GM10248 (cell line): Measurements from ENCODE around the gene PIGV.

Source experiments
- CTCF ChIA-PET: fragments of 300-600 bp; sonication (Branson Sonifier 250); formaldehyde crosslinking; extraction: SDS; loops from one replicate; lab custom pipeline; 2021; ENCODE audit warnings: antibody characterized with exemption; lab: Yijun Ruan, JAX
- POLR2A ChIA-PET: fragments of 350-650 bp; sonication (Branson Sonifier 250); formaldehyde crosslinking; extraction: SDS; loops from one replicate; lab custom pipeline; 2020; ENCODE audit warnings: antibody characterized with exemption; lab: Yijun Ruan, JAX
- DNase-seq: peaks from one replicate; pipeline ENCODE4 v3.0.0; 2012; ENCODE audit errors: extremely low spot score
- TF ChIP-seq, protein P1 (sequence below): IDR thresholded peaks from 2 replicates; pipeline ENCODE4 v1.5.1; 2012; ENCODE audit warnings: mild to moderate bottlenecking, low read depth; ENCODE audit errors: extremely low read depth, missing control alignments, control extremely low read depth

The PIGV gene

GRCh38 chr1:26811057-26811456 lies 23.3 kb downstream of the PIGV start:
- ChIA-PET CTCF (interaction anchor here (0.7 to 5.4 kb wide), 25 partner anchors 9 to 274 kb away, joined by 3 to 51 read pairs (median 7); partner anchors contain the start of genes GPATCH3, GPN2, PIGV and SFN), POLR2A (no interaction called here)
- TF ChIP-seq, protein P1, sequence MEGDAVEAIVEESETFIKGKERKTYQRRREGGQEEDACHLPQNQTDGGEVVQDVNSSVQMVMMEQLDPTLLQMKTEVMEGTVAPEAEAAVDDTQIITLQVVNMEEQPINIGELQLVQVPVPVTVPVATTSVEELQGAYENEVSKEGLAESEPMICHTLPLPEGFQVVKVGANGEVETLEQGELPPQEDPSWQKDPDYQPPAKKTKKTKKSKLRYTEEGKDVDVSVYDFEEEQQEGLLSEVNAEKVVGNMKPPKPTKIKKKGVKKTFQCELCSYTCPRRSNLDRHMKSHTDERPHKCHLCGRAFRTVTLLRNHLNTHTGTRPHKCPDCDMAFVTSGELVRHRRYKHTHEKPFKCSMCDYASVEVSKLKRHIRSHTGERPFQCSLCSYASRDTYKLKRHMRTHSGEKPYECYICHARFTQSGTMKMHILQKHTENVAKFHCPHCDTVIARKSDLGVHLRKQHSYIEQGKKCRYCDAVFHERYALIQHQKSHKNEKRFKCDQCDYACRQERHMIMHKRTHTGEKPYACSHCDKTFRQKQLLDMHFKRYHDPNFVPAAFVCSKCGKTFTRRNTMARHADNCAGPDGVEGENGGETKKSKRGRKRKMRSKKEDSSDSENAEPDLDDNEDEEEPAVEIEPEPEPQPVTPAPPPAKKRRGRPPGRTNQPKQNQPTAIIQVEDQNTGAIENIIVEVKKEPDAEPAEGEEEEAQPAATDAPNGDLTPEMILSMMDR, result no peak
- DNase-seq, result no peak

DNA sequence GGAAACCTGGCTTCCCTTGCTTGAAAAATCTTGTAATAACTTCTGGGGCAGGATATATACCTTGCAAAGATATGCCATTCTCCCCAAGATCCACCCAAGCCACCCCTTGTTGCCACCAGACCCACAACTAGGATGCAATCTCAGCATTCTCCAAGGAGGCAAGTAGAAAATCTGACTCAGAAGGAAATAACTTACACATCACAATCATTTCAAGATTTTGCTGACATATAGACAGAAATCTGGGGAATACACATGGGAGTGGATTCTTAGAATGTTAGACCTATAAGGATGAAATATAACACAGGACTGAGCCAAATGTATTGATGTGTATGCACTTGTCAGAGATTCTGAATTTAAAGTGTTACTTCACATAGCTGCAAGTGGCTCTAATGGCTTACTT lies 24.0 kb downstream of the PIGV start:
- ChIA-PET POLR2A (interaction anchor here (0.7 kb wide), 1 partner anchor 54 kb away, joined by 3 read pairs; no protein-coding TSS in a partner anchor), CTCF (interaction anchor here (1.2 to 5.4 kb wide), 14 partner anchors 9 to 274 kb away, joined by 3 to 51 read pairs (median 22); partner anchors contain the start of genes GPN2, PIGV, SFN and ZDHHC18)
- DNase-seq, result no peak
- TF ChIP-seq, protein P1, result no peak

DNA sequence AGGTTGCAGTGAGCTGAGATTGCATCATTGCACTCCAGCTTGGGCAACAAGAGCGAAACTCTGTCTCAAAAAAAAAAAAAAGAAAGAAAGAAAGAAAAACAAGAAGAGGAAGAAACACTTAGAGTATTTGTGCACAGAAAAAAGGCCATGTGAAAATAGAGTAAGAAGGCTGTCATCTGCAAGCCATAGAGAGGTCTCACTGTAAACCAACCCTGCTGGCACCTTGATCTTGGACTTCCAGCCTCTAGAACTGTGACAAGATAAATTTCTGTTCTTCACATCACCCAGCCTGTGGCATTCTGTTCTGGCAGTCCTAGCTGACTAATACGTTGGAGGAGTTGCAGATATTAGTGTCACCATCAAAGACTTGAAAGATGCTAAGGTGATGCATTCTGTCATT lies 26.6 kb downstream of the PIGV start:
- CTCF ChIA-PET, result interaction anchor here (1.9 kb wide), 1 partner anchor 18 kb away, joined by 7 read pairs; no protein-coding TSS in a partner anchor
- no peak for DNase-seq
- POLR2A ChIA-PET, result no interaction called here

GRCh38 chr1:26814893-26815292 lies 27.1 kb downstream of the PIGV start:
- DNase-seq, result no peak
- CTCF ChIA-PET, result interaction anchor here (1.6 to 1.9 kb wide), 2 partner anchors 11 to 18 kb away, joined by 4 to 7 read pairs; partner anchors contain the start of gene ZDHHC18
- POLR2A ChIA-PET, result no interaction called here
- TF ChIP-seq, protein P1, result no peak

More for the DNA sequence above, 26.6 kb downstream of the PIGV start:
- TF ChIP-seq, protein P1, result no peak

DNA sequence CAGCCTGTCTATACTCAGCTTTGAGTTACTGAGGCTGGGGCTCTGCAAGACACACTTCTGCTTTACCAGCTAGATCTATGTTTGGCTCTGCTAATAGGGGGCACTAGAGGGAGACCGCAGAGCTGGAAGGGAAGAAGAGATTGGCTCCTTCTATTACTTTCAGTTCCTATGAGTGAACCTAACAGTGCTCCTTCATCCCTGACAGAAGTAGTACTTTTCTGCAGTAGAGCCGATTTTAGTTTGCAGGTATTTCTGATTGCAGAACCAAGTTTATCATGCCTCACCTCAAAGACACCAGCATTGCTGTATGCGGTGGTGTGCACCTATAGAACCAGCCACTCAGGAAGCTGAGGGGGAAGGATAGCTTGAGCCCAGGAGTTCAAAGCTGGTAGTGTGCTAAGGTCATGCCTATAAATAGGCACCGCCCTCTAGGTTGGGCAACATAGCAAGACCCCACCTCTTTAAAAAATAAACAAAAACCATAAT lies 33.1 kb downstream of the PIGV start:
- CTCF ChIA-PET, result interaction anchor here (0.7 to 3.0 kb wide), 24 partner anchors 10 to 219 kb away, joined by 3 to 51 read pairs (median 5); partner anchors contain the start of gene GPN2
- TF ChIP-seq, protein P1, result peak; percentile 52
- POLR2A ChIA-PET, result interaction anchor here (0.5 to 1.0 kb wide), 2 partner anchors 44 to 100 kb away, joined by 3 read pairs; no protein-coding TSS in a partner anchor
- DNase-seq, result peak; percentile 80

- DNase-seq, result no peak
- CTCF ChIA-PET, result interaction anchor here (1.0 to 2.5 kb wide), 4 partner anchors 12 to 221 kb away, joined by 3 to 10 read pairs (median 5); partner anchors contain the start of gene PIGV
- POLR2A ChIA-PET, result no interaction called here
- TF ChIP-seq, protein P1, result no peak
Measured at GRCh38 chr1:26822737-26823395, 35.1 kb downstream of the PIGV start.
